HL-60 (cell line): ENCODE data around the gene HLA-DRB1.

Experiments used
- DNase-seq, 2 experiments: peaks; one replicate each; pipeline ENCODE4 v3.0.0-alpha.2; 2010 to 2020; ENCODE audit warnings: low read depth in 1 of 2, low spot score in 1 of 2
- H3K27ac ChIP-seq: fragments of 250-450 bp; sonication (Bioruptor Pico); replicated peaks from 2 replicates; pipeline ENCODE4 v1.5.1; 2020; ENCODE audit warnings: mild to moderate bottlenecking, moderate library complexity
- H3K27me3 ChIP-seq: fragments of 250-450 bp; sonication (Bioruptor Pico); 2 replicates; pipeline ENCODE4 v1.5.1; 2021; ENCODE audit warnings: mild to moderate bottlenecking, moderate library complexity; ENCODE audit not compliant: insufficient read depth, poor library complexity, severe bottlenecking
- H3K4me3 ChIP-seq: replicated peaks from 2 replicates; pipeline ENCODE4 v1.5.1; 2011; ENCODE audit warnings: mild to moderate bottlenecking, control low read depth, low read length; ENCODE audit not compliant: insufficient read depth
- GABPA ChIP-seq: IDR thresholded peaks from 2 replicates; pipeline ENCODE4 v1.6.1; 2012; ENCODE audit warnings: low read depth
- POLR2AphosphoS5 ChIP-seq: IDR thresholded peaks from 2 replicates; pipeline ENCODE4 v1.6.1; 2012; ENCODE audit warnings: low read depth
- REST ChIP-seq: IDR thresholded peaks from 2 replicates; pipeline ENCODE4 v1.6.1; 2012; ENCODE audit warnings: low read depth; ENCODE audit not compliant: insufficient replicate concordance
- SPI1 ChIP-seq: IDR thresholded peaks from 2 replicates; pipeline ENCODE4 v1.6.1; 2012; ENCODE audit warnings: low read depth, mild to moderate bottlenecking, borderline replicate concordance
- TF ChIP-seq, protein P1 (sequence below): IDR thresholded peaks from one replicate; pipeline ENCODE4 v1.5.1; 2011; ENCODE audit warnings: low read length, control low read depth, inconsistent platforms; ENCODE audit not compliant: insufficient read depth

The HLA-DRB1 gene

GRCh38 chr6:32622545-32623401, 33.1 kb upstream of the HLA-DRB1 start:
- Histone ChIP-seq H3K27ac (no peak overlapping the region), H3K27me3 (no peaks in the 10 kb centered on the region), H3K4me3 (no peak overlapping the region)
- DNase-seq = peak; percentile 15 to 35
- TF ChIP-seq POLR2AphosphoS5 (no peak), GABPA (no peak)
- TF ChIP-seq, protein P1, sequence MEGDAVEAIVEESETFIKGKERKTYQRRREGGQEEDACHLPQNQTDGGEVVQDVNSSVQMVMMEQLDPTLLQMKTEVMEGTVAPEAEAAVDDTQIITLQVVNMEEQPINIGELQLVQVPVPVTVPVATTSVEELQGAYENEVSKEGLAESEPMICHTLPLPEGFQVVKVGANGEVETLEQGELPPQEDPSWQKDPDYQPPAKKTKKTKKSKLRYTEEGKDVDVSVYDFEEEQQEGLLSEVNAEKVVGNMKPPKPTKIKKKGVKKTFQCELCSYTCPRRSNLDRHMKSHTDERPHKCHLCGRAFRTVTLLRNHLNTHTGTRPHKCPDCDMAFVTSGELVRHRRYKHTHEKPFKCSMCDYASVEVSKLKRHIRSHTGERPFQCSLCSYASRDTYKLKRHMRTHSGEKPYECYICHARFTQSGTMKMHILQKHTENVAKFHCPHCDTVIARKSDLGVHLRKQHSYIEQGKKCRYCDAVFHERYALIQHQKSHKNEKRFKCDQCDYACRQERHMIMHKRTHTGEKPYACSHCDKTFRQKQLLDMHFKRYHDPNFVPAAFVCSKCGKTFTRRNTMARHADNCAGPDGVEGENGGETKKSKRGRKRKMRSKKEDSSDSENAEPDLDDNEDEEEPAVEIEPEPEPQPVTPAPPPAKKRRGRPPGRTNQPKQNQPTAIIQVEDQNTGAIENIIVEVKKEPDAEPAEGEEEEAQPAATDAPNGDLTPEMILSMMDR = no peak

DNA sequence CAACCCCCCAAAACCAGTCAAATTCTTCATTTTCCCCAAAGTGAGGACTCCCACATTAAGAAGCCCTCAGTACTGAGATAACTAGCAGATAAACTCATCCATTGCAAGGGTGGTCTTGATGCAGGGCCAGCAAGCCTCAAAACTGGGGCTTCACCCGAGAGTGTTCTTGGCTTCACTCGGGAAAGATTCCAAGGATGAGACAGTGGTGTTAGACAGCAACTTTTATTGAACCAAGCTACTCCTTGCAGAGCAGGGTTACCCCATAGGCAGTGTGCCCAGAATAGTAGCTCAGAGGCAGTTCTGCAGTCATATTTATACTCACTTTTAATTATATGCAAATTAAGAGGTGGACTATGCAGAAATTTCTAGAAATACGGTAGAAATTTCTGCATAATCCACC, 31.7 kb upstream of the HLA-DRB1 start:
- Histone ChIP-seq H3K27me3 (no peaks in the 10 kb centered on the region), H3K27ac (no peak overlapping the region), H3K4me3 (no peak overlapping the region)
- TF ChIP-seq, protein P1 = no peak
- TF ChIP-seq SPI1 (no peak), POLR2AphosphoS5 (no peak), REST (no peak), GABPA (no peak)
- DNase-seq = no peak

DNA sequence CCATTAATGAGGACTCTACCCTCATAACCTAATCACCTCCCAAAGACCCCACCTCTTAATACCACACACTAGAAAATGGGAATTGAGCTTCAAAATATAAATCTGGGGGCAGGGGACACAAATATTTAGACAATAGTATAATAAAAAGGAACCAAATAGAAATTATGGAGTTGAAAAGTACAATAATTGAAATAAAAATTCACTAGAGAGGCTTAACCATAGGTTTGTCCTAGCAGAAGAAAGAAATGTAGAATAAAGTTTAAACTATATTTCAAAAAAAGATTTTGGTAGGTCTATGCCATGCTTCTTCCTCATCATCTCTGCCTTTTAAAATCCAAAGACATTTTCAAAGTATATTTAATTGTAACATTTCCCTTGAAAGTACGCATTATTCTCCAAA, 28.1 kb upstream of the HLA-DRB1 start:
- TF ChIP-seq, protein P1 = no peak
- TF ChIP-seq POLR2AphosphoS5 (no peak), SPI1 (no peak), GABPA (no peak), REST (no peak)
- DNase-seq = no peak
- no peak overlapping the region for H3K4me3 ChIP-seq
- H3K27ac ChIP-seq = no peak overlapping the region
- peaks cover 5% of the 10 kb centered on the region for H3K27me3 ChIP-seq
